ENCODE data around the gene MTHFD2L. TPM values are rescaled to one million over a fixed set of nuclear protein-coding genes. Genes with fewer than 3 reads are reported as not detected.
A peak's percentile ranks its signal among the peaks of the same experiment; 100 is the strongest.

Gene MTHFD2L
- total and polyA plus RNA-seq, 9 of the 15 experiments (the other 6 are each of a cell fraction or from before 2014, with no cell fraction given): 10.0 to 39.0 (median 26.0) TPM

- TF ChIP-seq, protein P1, sequence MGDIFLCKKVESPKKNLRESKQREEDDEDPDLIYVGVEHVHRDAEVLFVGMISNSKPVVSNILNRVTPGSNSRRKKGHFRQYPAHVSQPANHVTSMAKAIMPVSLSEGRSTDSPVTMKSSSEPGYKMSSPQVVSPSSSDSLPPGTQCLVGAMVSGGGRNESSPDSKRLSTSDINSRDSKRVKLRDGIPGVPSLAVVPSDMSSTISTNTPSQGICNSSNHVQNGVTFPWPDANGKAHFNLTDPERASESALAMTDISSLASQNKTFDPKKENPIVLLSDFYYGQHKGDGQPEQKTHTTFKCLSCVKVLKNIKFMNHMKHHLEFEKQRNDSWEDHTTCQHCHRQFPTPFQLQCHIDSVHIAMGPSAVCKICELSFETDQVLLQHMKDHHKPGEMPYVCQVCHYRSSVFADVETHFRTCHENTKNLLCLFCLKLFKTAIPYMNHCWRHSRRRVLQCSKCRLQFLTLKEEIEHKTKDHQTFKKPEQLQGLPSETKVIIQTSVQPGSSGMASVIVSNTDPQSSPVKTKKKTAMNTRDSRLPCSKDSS (IDR thresholded peaks at IDR 0.05; ENCODE audit: low read depth, partially characterized antibody): no peak
- TF ChIP-seq MYBL2 (IDR thresholded peaks at IDR 0.05; ENCODE audit: low read depth): peak; percentile 66; the same call in 1 of the 2 replicates
- no peak for TF ChIP-seq MYBL2 (CRISPR knock-in tag; IDR thresholded peaks at IDR 0.05; ENCODE audit: borderline replicate concordance)
- TF ChIP-seq TSHZ1 (CRISPR knock-in tag; IDR thresholded peaks at IDR 0.05): no peak
- TF ChIP-seq CREBBP (IDR thresholded peaks at IDR 0.05; ENCODE audit: low read depth, low read length): no peak
- TF ChIP-seq MEIS2 (IDR thresholded peaks at IDR 0.05; ENCODE audit: partially characterized antibody): peak; percentile 3
- no peak for TF ChIP-seq CBX3 (IDR thresholded peaks at IDR 0.05; ENCODE audit: borderline replicate concordance in 1 of 2, low read length in 2 of 2)
- TF ChIP-seq SOX6 (IDR thresholded peaks at IDR 0.05): no peak; the same call in 1 of the 2 replicates
- TF ChIP-seq ZNF77 (CRISPR knock-in tag; IDR thresholded peaks at IDR 0.05): no peak
- TF ChIP-seq POLR2G (IDR thresholded peaks at IDR 0.05; ENCODE audit: low read depth, low read length): 0 out of 2 replicates have a peak, but pooled peaks have one; percentile 39
- no peak for TF ChIP-seq PCBP2 (IDR thresholded peaks at IDR 0.05; ENCODE audit: low read depth, low read length, poor library complexity, severe bottlenecking)
- TF ChIP-seq, protein P2, sequence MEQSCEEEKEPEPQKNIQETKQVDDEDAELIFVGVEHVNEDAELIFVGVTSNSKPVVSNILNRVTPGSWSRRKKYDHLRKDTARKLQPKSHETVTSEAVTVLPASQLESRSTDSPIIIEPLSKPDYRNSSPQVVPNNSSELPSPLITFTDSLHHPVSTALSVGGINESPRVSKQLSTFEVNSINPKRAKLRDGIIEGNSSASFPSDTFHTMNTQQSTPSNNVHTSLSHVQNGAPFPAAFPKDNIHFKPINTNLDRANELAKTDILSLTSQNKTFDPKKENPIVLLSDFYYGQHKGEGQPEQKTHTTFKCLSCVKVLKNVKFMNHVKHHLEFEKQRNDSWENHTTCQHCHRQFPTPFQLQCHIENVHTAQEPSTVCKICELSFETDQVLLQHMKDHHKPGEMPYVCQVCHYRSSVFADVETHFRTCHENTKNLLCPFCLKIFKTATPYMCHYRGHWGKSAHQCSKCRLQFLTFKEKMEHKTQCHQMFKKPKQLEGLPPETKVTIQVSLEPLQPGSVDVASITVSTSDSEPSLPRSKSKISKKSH (CRISPR knock-in tag; IDR thresholded peaks at IDR 0.05): no peak
- no peak for TF ChIP-seq BHLHE40 (IDR thresholded peaks at IDR 0.05; ENCODE audit: low read length)
- TF ChIP-seq, protein P3, sequence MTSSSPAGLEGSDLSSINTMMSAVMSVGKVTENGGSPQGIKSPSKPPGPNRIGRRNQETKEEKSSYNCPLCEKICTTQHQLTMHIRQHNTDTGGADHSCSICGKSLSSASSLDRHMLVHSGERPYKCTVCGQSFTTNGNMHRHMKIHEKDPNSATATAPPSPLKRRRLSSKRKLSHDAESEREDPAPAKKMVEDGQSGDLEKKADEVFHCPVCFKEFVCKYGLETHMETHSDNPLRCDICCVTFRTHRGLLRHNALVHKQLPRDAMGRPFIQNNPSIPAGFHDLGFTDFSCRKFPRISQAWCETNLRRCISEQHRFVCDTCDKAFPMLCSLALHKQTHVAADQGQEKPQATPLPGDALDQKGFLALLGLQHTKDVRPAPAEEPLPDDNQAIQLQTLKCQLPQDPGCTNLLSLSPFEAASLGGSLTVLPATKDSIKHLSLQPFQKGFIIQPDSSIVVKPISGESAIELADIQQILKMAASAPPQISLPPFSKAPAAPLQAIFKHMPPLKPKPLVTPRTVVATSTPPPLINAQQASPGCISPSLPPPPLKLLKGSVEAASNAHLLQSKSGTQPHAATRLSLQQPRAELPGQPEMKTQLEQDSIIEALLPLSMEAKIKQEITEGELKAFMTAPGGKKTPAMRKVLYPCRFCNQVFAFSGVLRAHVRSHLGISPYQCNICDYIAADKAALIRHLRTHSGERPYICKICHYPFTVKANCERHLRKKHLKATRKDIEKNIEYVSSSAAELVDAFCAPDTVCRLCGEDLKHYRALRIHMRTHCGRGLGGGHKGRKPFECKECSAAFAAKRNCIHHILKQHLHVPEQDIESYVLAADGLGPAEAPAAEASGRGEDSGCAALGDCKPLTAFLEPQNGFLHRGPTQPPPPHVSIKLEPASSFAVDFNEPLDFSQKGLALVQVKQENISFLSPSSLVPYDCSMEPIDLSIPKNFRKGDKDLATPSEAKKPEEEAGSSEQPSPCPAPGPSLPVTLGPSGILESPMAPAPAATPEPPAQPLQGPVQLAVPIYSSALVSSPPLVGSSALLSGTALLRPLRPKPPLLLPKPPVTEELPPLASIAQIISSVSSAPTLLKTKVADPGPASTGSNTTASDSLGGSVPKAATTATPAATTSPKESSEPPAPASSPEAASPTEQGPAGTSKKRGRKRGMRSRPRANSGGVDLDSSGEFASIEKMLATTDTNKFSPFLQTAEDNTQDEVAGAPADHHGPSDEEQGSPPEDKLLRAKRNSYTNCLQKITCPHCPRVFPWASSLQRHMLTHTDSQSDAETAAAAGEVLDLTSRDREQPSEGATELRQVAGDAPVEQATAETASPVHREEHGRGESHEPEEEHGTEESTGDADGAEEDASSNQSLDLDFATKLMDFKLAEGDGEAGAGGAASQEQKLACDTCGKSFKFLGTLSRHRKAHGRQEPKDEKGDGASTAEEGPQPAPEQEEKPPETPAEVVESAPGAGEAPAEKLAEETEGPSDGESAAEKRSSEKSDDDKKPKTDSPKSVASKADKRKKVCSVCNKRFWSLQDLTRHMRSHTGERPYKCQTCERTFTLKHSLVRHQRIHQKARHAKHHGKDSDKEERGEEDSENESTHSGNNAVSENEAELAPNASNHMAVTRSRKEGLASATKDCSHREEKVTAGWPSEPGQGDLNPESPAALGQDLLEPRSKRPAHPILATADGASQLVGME (CRISPR knock-in tag; IDR thresholded peaks at IDR 0.05): no peak
Observed at GRCh38 chr4:74330295-74330750, 172.4 kb downstream of the MTHFD2L start (continued).

Measured in K562 (cell line).